Kidney capillary endothelial cell (primary cell): Measurements from ENCODE around the gene KRT34.
"Not testable (repeated sequence)": the region's sequence is repeated elsewhere in the genome, so short reads cannot be mapped to it uniquely, and the experiment has no call there.

Experiments
- DNase-seq: peaks from one replicate; pipeline ENCODE4 v3.0.0-alpha.2; 2018; ENCODE audit warnings: low spot score

The KRT34 gene

DNA sequence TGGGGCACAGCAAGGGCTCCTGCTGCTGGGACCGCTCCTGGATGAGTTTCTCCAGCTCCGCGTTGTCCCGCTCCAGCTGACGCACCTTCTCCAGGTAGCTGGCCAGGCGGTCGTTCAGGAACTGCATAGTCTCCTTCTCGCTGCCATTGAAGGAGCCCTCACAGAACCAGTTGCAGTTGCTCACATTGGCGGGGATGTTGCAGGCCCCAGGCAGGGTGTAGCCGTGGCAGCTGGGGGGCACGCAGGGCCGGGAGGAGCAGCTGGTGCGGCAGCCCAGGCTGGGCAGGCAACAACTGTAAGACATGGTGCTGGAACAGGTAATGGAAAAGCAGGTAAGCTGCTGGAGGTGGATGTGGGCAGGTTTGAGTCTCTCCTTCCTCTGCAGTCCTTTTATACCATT, at the start of gene KRT34:
KRT34 (minus strand) TSS at position 364 of the 400 bp plus-strand sequence; CDS start at position 304, 60 bp downstream.
- DNase-seq = not testable (repeated sequence)

DNA sequence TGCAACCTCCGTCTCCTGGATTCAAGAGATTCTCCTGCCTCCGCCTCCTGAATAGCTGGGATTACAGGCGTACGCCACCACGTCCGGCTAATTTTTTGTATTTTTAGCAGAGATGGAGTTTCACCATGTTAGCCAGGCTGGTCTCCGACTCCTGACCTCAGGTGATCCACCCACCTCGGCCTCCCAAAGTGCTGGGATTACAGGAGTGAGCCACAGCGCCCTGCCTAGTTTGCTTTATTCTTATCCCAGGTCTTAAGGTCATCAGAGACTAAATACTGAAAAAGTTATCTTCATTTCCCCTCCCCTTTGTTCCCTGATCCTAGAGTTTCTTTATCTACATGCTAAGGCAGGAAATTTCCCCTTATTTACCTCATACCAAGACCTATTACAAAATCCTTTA, 48.3 kb upstream of the KRT34 start:
- not testable (repeated sequence) for DNase-seq

DNA sequence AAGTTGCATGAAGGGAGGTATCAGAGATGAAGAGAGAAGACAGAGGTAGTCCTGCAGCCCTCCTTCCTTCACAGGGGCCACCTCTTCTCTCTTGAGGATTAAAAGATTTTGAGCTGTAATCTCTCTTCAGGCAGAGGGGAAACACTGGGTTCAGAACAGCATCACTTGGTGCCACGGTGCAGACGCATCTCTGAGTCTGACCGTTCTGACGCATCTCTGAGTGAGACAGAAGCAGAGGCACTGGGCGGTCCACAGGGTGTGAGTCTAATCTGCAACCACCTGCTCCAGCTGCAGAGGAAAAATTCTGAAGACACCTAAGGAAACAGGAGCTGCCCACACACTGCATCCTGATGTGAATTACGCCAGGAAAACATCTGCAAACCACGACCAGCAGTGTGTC, 47.6 kb upstream of the KRT34 start:
- DNase-seq = no peak

DNA sequence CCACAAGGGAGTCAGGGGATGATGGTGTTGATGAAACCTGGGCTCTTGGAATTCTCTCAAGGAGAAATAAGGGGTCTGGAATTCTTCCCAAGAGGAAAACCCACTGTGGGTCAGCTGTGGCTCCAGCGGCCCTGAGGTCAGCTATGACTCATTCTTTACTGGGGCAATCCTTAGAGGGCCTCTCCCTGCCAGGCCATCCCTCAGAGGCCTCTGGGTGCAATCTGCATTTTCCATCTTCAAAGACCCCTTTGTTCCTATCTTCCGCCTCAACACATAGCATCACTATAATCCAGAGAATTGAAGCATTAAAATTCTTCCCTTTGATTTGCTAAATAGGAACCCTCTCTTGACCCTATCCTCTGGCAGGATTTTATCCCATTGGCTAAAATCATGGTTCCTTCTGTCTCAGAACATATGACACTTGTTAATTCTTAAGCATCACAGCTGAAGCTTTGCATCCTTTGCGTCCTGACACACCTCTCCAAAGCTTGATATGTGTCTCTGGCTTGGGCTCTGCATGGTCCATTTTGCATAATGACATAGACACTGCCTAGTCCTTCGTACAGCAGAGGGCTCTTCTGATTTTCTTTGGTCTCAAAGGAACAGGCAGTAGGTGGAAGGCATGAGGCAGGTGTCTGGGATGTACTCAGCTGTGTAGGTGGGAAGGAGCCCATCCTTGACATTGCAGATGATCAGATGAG, 46.6 kb upstream of the KRT34 start:
- DNase-seq = no peak

DNA sequence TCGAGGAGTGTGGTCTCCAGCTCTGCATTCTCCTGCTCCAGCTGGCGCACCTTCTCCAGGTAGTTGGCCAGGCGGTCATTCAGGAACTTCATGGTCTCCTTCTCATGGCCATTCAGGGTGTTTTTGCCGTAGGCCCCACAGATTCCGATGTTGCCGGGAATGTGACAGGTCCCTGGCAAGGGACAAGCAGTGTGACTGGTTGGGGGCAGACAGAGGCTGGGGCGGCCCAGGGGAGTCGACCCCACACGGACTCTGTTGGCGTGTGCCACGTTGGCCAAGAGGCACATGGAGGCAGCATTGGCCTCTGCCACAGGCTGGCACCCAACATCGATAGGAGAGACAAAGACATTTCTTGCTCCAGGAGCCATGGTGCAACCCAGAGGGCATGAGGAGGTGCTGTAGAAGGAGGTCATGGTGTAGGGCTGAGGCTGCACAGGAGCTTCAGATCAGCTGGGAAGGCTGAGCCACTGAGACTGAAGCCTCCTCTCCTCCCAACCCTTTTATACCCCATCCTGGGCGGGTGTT, 42.1 kb upstream of the KRT34 start, which contains the start of gene KRT37:
KRT37 (minus strand) TSS at position 475 of the 525 bp plus-strand sequence; CDS start at position 413, 62 bp downstream.
- DNase-seq = no peak

DNA sequence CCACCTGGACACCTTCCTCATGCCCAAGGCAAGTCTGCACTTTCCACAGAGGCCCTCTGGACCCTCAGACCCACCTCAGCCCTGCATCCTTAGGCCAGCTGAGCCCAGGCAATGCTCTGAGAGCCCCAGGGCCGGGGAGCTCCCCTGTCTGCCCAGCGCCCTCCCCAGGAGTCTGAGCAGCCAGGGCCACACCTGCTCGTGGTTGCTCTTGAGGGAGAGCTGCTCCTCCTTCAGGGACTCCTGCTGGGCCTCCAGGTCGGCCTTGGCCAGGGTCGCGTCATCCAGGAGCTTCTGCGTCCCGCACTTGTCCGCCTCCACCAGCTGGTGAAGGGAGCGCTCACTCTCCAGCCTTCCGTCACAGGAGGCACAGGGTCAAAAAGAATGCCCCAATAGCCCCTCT, 40.5 kb upstream of the KRT34 start:
- DNase-seq = not testable (repeated sequence)

DNA sequence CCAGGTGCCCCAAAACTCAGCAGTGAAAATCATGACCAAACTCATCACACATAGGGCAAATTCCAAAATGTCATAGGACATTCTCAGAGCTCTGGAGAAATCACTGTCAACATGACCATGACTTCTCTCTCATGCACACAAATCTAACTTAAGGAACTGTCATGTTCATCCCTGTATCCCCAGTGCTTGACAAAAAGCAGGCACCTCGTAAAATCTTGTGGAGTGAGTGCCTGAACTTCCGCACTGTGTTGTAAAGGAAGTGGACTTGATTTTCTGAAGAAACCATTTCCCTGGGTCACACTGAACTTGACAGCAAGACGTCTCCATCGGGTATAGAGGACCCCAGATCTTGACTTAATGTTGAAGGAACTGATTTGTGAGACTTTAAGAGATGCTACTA, 39.5 kb upstream of the KRT34 start:
- DNase-seq = no peak

DNA sequence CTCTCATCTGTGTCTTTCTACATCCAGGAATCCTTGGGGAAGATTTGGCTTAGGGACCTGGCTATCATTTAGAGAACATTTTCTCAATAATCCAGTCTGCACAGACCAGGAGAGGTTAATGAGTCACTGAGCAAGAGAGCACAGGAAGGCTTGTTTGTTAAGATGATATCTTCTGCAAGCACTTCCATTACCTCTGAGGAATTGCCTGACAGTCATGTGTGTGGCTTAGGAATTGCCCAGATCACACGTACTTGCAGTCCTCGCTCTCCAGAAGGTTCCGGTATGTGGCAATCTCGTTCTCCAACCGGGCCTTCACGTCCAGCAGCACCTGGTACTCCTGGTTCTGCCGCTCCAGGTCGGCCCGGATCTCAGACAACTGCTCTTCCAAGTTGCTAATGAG, 39.0 kb upstream of the KRT34 start:
- DNase-seq = no peak

DNA sequence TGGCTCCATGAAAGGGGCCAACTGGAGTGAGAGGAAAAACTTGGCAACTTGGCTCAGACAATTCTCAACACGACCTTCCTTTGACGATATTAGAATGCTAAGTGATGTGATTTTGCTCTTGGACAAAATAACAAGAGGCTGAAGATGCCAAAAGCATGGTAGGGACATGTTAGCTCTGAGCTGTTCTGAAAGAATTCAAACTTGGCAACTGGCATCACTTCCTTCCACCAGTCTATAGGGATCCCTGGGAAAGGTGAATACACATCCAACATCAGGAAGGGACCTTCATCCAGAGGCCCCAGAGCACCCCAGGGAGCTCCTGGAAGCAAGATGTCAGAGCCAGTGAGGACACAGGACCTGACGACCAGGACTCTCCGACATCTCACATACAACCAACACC, 38.0 kb upstream of the KRT34 start:
- no peak for DNase-seq

DNA sequence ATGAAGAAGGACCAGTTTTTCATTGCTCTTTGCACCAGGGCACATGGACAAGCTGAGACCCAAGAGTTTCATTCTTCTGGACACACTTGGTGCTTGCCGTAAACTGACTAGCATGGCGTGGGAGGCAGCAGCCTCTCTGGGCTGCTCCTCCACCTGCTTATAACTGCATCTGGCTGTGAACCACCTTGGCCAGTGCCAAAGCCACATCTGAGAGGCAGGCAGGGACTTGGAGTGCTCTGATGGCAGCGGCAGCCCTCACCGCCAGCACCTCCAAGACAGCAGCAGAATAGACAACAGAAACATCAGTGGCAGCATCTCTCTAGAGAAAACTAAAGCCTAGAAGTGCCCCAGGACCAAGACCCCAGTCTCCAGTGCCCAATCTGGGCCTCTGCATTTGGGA, 37.6 kb upstream of the KRT34 start:
- DNase-seq = no peak

DNA sequence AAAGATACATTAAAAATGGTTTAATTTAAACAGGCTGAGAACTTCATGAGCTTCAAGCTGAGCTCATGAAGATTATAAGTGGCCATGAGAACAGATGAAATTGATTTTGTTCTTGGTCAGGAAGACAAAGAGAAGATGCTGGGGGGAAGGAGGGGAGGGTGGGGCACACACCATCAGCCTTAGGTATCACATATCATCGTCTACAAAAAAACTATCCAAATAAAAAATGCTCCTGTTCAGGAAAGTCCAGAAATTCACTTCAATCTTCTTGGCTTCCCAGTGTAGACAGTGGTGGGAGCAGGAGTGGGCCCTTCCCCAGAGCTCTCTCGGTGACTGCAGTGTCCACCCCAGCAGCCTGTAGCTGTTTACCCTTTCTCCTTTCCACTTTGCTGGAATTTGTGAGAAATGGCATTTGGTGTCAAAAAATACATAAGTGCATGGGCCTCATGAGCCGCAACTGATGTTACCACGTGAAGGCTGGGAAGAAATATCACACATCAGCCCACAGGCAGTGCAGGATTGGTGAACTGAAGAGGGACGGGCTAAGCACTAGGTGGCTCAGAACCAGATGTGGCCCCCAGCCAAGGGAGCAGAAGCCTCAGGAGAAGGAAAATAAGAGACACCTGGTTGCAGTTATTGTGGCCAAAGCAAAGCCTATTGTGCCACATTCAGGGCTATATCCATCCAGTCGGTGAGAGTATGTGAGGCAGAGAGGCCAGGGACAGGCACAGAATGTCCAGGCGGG, 36.2 kb upstream of the KRT34 start:
- no peak for DNase-seq

DNA sequence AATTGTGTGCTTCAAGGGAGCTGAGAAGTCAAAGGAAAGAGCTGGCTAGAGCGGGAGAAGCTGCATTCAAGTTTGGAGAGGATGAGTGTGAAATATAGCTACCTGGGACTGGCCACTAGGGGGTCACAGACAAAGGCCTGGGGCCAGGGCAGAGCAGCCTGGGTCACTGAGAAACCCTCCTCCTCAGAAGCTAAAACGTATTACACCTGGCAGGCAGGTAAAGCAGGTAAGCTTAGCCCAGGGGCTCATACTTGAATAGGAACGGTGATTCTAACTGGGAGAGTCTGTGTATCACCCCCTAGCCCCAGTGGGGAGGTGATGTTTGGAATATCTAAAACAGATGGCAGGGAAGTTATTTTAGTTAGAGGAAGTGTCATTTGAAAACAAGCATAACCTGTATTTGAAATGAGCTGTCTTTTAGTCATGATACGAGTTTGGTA, 35.5 kb upstream of the KRT34 start:
- no peak for DNase-seq

DNA sequence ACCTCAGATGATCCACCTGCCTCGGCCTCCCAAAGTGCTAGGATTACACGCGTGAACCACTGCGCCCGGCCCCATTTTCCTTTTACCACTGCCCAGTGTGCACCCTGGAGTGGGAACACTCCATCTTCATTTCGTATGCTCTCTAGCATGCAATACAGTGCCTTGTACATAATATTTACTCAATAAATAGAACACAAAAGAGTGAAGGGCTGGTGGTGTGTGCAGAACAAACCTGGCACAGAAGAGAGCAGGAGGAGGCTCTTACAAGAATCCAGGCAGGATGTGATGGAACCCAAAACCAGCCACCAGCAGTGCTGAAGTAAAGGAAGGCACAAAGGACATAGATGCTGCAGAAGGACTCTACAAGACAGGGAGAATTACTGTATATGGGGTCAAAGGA, 35.0 kb upstream of the KRT34 start:
- DNase-seq = no peak

DNA sequence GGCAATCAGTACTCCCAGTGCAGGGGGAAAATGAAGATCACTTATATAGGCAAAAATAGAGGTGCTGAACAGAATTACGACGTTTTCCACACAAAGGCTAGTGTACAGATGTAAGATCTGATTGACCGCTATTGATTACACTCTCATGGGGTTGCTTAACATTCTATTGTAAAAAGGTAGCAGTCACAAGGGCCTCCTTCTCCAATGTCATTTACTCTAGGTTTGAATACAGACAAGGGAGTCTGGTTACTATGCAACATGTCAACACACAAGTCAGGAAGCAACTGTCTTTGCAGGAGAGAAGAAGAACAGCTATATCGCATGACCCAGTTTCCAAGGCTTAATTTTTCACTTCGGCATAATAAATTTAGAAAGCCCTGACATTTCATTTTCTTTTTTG, 34.4 kb upstream of the KRT34 start:
- DNase-seq = no peak

DNA sequence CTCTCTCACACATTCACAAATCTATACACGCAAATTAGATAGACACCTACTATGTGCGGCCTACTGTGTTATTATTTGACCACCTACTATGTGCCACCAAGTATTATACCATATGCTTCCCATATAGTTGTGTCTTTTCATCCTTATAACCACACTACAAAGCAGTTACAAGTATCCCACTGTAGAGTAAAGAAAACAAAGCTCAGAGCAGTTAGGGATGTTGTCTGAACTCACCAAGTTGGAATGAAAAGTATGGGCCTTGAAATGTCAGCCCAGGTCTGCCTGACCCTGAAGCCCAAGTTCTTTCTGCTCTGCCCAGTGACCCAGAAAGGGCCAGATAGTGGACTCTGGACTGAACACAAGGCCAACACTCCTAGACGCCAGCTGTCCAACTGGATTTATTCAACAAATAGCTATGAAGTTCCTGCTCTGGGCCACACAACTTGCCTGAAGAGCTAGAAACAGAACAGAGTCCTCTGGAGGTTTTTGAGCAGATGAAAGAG, 33.8 kb upstream of the KRT34 start:
- no peak for DNase-seq

DNA sequence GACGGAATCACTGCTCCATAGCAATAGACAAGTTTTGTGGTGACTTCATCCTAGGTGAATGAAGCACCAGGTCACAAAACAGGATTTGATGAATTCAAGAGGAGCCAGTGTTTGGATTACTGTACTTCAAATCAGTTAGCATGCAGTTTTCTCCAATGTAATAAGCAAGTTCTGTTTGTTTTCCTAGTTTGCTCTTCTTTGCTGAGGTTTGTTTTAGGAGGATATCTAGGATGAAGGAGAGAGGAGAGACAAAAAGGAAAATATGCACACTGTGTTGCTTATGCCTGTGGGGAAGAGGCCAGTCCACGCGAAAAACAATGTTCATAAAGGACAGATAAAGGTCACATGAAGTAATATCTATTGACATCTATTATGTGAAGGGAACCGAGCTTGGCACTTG, 33.3 kb upstream of the KRT34 start:
- no peak for DNase-seq

DNA sequence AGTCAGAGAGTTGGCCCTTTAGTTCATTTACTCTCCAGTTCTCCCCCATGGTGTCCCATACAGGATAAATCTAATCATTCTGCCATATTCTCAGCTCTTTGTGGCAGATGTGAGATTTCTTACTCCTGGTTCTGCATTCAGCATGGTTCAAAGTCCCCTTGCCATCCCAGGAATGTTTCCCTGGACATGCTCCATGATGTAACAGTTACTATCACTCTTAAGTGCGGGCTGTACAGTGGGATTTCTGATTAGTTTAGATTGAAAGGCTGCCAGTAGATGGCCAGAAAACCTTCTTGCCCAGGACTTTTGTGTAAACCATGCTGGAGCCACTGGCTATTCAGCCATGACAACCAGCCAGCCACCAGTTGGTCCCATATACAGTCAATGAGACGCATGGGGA, 31.9 kb upstream of the KRT34 start:
- no peak for DNase-seq

DNA sequence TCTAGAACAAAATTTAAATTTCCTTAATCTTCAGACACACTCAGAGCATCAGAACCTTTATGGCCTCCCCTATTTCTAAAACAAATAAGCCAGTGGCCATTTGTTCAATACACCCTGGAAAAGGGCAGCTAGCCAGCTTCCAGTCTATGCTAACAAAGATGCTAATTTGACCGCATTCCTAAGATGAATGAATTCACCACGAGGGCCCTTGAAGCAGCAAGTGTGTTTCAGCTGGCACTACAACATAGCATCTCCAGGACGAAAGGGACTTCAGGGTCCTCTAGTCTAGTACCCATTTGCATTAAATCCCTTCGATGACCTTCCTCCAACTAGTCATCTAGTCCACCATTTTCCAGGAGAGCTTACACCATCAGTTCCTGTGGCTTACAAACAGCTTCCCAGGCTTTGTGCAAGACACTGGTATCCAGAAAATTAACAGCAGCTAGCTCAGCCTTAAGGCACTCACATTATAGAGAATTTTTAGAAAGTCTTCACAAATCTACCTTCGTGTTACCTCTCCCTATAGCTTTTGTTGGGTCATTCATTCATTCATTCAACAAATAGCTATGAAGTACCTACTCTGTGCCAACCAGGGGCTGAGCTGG, 31.3 kb upstream of the KRT34 start:
- no peak for DNase-seq

DNA sequence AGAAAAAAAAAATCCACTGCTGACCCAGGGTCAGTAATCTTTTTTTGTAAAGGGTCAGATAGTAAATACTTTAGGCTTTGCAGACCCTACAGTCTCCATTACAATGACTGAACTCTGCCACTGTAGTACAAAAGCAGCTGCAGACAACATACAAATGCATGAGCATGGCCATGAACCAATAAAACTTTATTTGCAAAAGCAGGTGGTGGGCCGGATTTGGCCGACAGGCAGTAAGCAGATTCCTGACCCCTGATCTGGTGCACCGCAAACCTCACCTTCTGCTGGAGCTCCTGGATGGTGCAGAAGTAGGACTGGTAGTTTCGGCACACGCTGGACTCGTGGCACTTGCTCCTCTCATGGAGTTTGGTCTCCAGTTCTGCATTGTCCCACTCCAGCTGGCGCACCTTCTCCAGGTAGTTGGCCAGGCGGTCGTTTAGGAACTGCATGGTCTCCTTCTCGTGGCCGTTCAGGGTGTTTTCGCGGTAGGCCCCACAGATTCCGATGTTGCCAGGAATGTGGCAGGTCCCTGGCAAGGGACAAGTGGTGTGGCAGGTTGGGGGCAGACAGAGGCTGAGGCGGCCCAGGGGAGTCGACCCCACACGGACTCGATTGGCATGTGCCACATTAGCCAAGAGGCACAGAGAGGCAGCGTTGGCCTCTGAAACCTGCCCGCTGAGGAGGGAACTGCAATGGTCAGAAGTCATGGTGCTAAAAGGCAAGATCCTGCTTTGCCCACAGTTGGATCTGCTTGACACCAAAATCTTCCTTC, 29.1 kb upstream of the KRT34 start:
- no peak for DNase-seq

DNA sequence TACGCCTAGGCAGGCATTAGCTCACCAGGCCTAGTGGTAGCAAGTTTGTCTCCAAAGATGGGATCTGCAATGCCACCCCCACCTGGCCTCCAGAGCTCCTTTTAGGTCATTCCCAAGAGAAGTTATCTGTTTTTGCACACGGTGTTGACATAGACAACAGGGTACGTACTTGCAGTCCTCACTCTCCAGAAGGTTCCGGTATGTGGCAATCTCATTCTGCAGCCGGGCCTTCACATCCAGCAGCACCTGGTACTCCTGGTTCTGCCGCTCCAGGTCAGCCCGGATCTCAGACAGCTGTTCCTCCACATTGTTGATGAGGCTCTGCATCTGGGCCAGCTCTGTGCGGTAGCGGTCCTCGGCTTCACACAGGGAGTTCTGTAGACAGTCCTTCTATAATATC, 25.1 kb upstream of the KRT34 start:
- no peak for DNase-seq

DNA sequence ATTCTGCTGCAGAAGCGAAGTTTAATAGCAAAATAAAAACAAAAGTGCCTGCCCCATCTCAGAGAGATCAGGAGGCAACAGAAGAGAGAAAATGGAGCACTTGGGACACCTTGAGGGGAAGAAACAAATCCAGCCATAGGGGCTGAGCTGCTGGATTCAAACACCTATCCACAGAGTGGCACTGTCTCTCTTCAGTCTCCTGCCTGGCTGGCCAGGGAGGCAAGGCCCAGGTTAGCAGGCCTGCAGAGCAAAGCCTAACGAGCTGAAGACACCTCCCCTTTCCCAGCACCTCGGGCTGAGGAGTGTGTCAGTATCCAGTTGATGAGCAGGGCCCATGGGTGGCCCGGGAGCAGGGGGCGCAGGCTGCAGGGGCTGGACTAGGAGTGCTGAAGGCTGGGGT, 24.1 kb upstream of the KRT34 start:
- no peak for DNase-seq
